CD4-positive, alpha-beta T cell (primary cell): ENCODE measurements around the gene ABCC8. TPM values are rescaled to one million over a fixed set of nuclear protein-coding genes. Genes with fewer than 3 reads are reported as not detected.

Experiments
- ATAC-seq: fragments of 200-7000 bp; cut with Tn5 transposase; one replicate; pipeline ENCODE4 v1.10.0; 2022; ENCODE audit warnings: mild to moderate bottlenecking; ENCODE audit not compliant: poor library complexity
- CTCF ChIA-PET: fragments of 350-600 bp; sonication (Branson Sonifier 250); formaldehyde crosslinking; loops from one replicate; lab custom pipeline; 2021; ENCODE audit warnings: antibody characterized with exemption, inconsistent platforms; lab: Charles Lee
- POLR2A ChIA-PET: fragments of 350-600 bp; sonication (Branson Sonifier 250); formaldehyde crosslinking; loops from one replicate; lab custom pipeline; 2021; ENCODE audit warnings: antibody characterized with exemption, inconsistent platforms; lab: Charles Lee
- DNase-seq, 14 experiments: peaks; one replicate each; pipeline ENCODE4 v3.0.0-alpha.2; 2013 to 2020; ENCODE audit warnings: mixed read lengths in 2 of 14
- H3K27ac ChIP-seq, 2 donors: one replicate each; pipeline versions ENCODE4 v1.5.1 to v1.7.0; 2013; ENCODE audit warnings: low read length in 2 of 2, low read depth in 1 of 2, mild to moderate bottlenecking in 1 of 2
- H3K27me3 ChIP-seq, 2 experiments: 1 replicate in 1 of 2; 2 replicates in 1 of 2; pipeline versions ENCODE4 v1.6.1 to v1.7.0; 2013; ENCODE audit warnings: low read length in 2 of 2, control low read depth in 1 of 2, mild to moderate bottlenecking in 1 of 2, moderate library complexity in 1 of 2; ENCODE audit not compliant: insufficient read depth in 2 of 2, control insufficient read depth in 1 of 2
- H3K36me3 ChIP-seq: one replicate; pipeline ENCODE4 v1.6.1; 2013; ENCODE audit warnings: low read length, control low read depth; ENCODE audit not compliant: insufficient read depth
- H3K4me1 ChIP-seq: one replicate; pipeline ENCODE4 v1.6.1; 2013; ENCODE audit warnings: low read length, control low read depth; ENCODE audit not compliant: insufficient read depth
- H3K4me3 ChIP-seq: one replicate; pipeline ENCODE4 v1.5.1; 2013; ENCODE audit warnings: mild to moderate bottlenecking, low read length, moderate library complexity
- H3K9me3 ChIP-seq, 2 experiments: 1 replicate in 1 of 2; 2 replicates in 1 of 2; pipeline versions ENCODE4 v1.6.1 to v1.7.0; 2013; ENCODE audit warnings: low read length in 2 of 2, mild to moderate bottlenecking in 2 of 2, control low read depth in 1 of 2, moderate library complexity in 1 of 2; ENCODE audit not compliant: control insufficient read depth in 1 of 2, insufficient read depth in 1 of 2
- H3K27ac Mint-ChIP-seq: one replicate; pipeline ENCODE4 v1.8.0; 2020; ENCODE audit warnings: mixed read lengths
- H3K27me3 Mint-ChIP-seq: one replicate; pipeline ENCODE4 v1.8.0; 2021; ENCODE audit warnings: mixed read lengths
- H3K36me3 Mint-ChIP-seq: one replicate; pipeline ENCODE4 v1.8.0; 2021; ENCODE audit warnings: low read depth, mixed read lengths
- H3K4me1 Mint-ChIP-seq: one replicate; pipeline ENCODE4 v1.8.0; 2021; ENCODE audit warnings: low read depth, mixed read lengths
- H3K4me3 Mint-ChIP-seq: one replicate; pipeline ENCODE4 v1.8.0; 2020; ENCODE audit warnings: mild to moderate bottlenecking, mixed read lengths
- H3K9me3 Mint-ChIP-seq: one replicate; pipeline ENCODE4 v1.8.0; 2020; ENCODE audit warnings: mixed read lengths
- CTCF ChIP-seq: fragments of 200-600 bp; IDR thresholded peaks from one replicate; pipeline ENCODE4 v1.8.0; 2022; ENCODE audit warnings: antibody characterized with exemption, mild to moderate bottlenecking
- intact Hi-C, 2 experiments: fragments of 100-400 bp; cut with DNase I in 1 of 2; cut with micrococcal nuclease in 1 of 2; formaldehyde crosslinking; loops; one replicate each; pipeline versions ENCODE4 v1.15.1 to v1.9.0; 2023 to 2025; cut with DNase I, micrococcal nuclease
- total RNA-seq, 174 experiments: library from RNA in 2 of 174; stranded (reverse) in 2 of 174; gene quantifications; one replicate each; pipeline ENCODE4 v1.2.3 and lab custom pipeline; 2021 to 2026

The ABCC8 gene
- total RNA-seq, 2 experiments from 2014 or later = not detected

DNA sequence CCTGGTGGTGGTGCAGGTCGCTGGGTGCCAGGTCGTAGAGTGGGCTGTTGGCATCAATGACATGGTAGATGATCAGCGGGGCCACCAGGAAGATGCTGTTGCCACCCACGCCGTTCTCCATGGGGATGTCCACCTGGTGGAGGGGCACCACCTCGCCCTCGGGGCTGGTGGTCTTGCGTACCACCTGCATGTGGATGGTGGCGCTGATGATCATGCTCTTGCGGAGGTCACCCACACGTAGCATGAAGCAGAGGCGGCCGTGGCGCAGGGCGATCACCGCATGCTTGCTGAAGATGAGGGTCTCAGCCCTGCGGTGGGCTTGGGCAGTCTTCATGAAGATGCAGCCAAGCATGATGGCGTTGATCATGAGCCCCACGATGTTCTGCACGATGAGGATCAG lies 89.4 kb downstream of the ABCC8 start:
- no peaks in the 10 kb centered on the region for H3K9me3 ChIP-seq
- DNase-seq (peak in 1 of 14 experiments; percentile 26), ATAC-seq (no peak)
- no peak for TF ChIP-seq CTCF
- intact Hi-C loops = loop anchor here in 1 of 2 experiments (2.0 to 5.0 kb wide), 2 partner anchors 32 to 110 kb away; partner anchors contain the start of gene NUCB2
- peak overlapping the region; percentile 70 for H3K4me3 Mint-ChIP-seq
- no peaks in the 10 kb centered on the region for H3K36me3 ChIP-seq
- no peaks in the 10 kb centered on the region for H3K9me3 Mint-ChIP-seq
- H3K4me3 ChIP-seq = no peak overlapping the region
- no peak overlapping the region for H3K27ac Mint-ChIP-seq
- H3K27me3 Mint-ChIP-seq = no peaks in the 10 kb centered on the region
- H3K4me1 Mint-ChIP-seq = no peaks in the 10 kb centered on the region
- H3K27ac ChIP-seq = no peak overlapping the region
- ChIA-PET CTCF (no interaction called here), POLR2A (interaction anchor here (0.6 kb wide), 2 partner anchors 310 to 1090 kb away, joined by 3 to 5 read pairs; partner anchors contain the start of gene RPS13)
- H3K27me3 ChIP-seq = no peaks in the 10 kb centered on the region
- peaks cover 19% of the 10 kb centered on the region for H3K4me1 ChIP-seq
- H3K36me3 Mint-ChIP-seq = no peaks in the 10 kb centered on the region

- peak; percentile 42 for TF ChIP-seq CTCF
- Mint-ChIP-seq H3K4me1 (no peaks in the 10 kb centered on the region), H3K4me3 (peak overlapping the region; percentile 48), H3K27me3 (no peaks in the 10 kb centered on the region), H3K27ac (no peak overlapping the region), H3K9me3 (no peaks in the 10 kb centered on the region), H3K36me3 (no peaks in the 10 kb centered on the region)
- DNase-seq (peak in 8 of 14 experiments; percentile 14 to 66 (median 24)), ATAC-seq (peak; percentile 28)
- intact Hi-C loops = loop anchor here in 1 of 2 experiments (2.0 to 5.0 kb wide), 2 partner anchors 32 to 109 kb away; partner anchors contain the start of gene NUCB2
- CTCF ChIA-PET = no interaction called here
- no peaks in the 10 kb centered on the region for H3K27me3 ChIP-seq
- H3K4me1 ChIP-seq = peaks cover 19% of the 10 kb centered on the region
- H3K27ac ChIP-seq = no peak overlapping the region
- H3K36me3 ChIP-seq = no peaks in the 10 kb centered on the region
- H3K9me3 ChIP-seq = no peaks in the 10 kb centered on the region
- POLR2A ChIA-PET = interaction anchor here (0.6 kb wide), 2 partner anchors 309 to 1091 kb away, joined by 3 to 5 read pairs; partner anchors contain the start of gene RPS13
- H3K4me3 ChIP-seq = no peak overlapping the region
These were observed 90.1 kb downstream of the ABCC8 start for GRCh38 chr11:17386331-17387084.

GRCh38 chr11:17385926-17386325 lies 90.7 kb downstream of the ABCC8 start:
- Mint-ChIP-seq H3K4me1 (no peaks in the 10 kb centered on the region), H3K4me3 (no peak overlapping the region), H3K9me3 (no peaks in the 10 kb centered on the region), H3K36me3 (no peaks in the 10 kb centered on the region), H3K27me3 (no peaks in the 10 kb centered on the region), H3K27ac (no peak overlapping the region)
- ChIA-PET CTCF (no interaction called here), POLR2A (no interaction called here)
- Histone ChIP-seq H3K27ac (no peak overlapping the region), H3K4me1 (peaks cover 19% of the 10 kb centered on the region), H3K9me3 (no peaks in the 10 kb centered on the region), H3K36me3 (no peaks in the 10 kb centered on the region), H3K4me3 (no peak overlapping the region), H3K27me3 (no peaks in the 10 kb centered on the region)
- no peak for ATAC-seq
- TF ChIP-seq CTCF = no peak
- intact Hi-C loops = loop anchor here in 1 of 2 experiments (2.0 to 5.0 kb wide), 2 partner anchors 31 to 109 kb away; partner anchors contain the start of gene NUCB2
- DNase-seq = no peak
